ENCODE measurements around the gene PLCB2.

The PLCB2 gene

GRCh38 chr15:40306371-40306770 lies 1.4 kb downstream of the PLCB2 start:
- no peak for DNase-seq (ENCODE audit: low read depth in 1 of 2, low spot score in 1 of 2)

GRCh38 chr15:40305281-40305680 lies 2.5 kb downstream of the PLCB2 start:
- DNase-seq (ENCODE audit: low read depth in 1 of 2, low spot score in 1 of 2) = no peak

- DNase-seq (ENCODE audit: low read depth in 1 of 2, low spot score in 1 of 2) = no peak
Measured at GRCh38 chr15:40303576-40303975, 4.2 kb downstream of the PLCB2 start.

- no peak for DNase-seq (ENCODE audit: low read depth in 1 of 2, low spot score in 1 of 2)
Measured at GRCh38 chr15:40302981-40303380, 4.8 kb downstream of the PLCB2 start.

GRCh38 chr15:40302288-40302886 lies 5.3 kb downstream of the PLCB2 start:
- no peak for DNase-seq (ENCODE audit: low read depth in 1 of 2, low spot score in 1 of 2)

GRCh38 chr15:40301467-40302179 lies 6.1 kb downstream of the PLCB2 start:
- DNase-seq (ENCODE audit: low read depth in 1 of 2, low spot score in 1 of 2) = no peak

GRCh38 chr15:40300771-40301170 lies 7.0 kb downstream of the PLCB2 start:
- DNase-seq (ENCODE audit: low read depth in 1 of 2, low spot score in 1 of 2) = no peak

- no peak for DNase-seq (ENCODE audit: low read depth in 1 of 2, low spot score in 1 of 2)
Measured at GRCh38 chr15:40300367-40300766, 7.4 kb downstream of the PLCB2 start.

GRCh38 chr15:40298216-40298935 lies 9.4 kb downstream of the PLCB2 start:
- DNase-seq (ENCODE audit: low read depth in 1 of 2, low spot score in 1 of 2) = no peak

GRCh38 chr15:40297356-40297755 lies 10.4 kb downstream of the PLCB2 start:
- no peak for DNase-seq (ENCODE audit: low read depth in 1 of 2, low spot score in 1 of 2)

GRCh38 chr15:40296561-40297230 lies 11.0 kb downstream of the PLCB2 start:
- no peak for DNase-seq (ENCODE audit: low read depth in 1 of 2, low spot score in 1 of 2)

GRCh38 chr15:40295877-40296560 lies 11.7 kb downstream of the PLCB2 start:
- DNase-seq (ENCODE audit: low read depth in 1 of 2, low spot score in 1 of 2) = no peak

- DNase-seq (ENCODE audit: low read depth in 1 of 2, low spot score in 1 of 2) = no peak
Measured at GRCh38 chr15:40295297-40295696, 12.4 kb downstream of the PLCB2 start.

- no peak for DNase-seq (ENCODE audit: low read depth in 1 of 2, low spot score in 1 of 2)
Measured at GRCh38 chr15:40293905-40294895, 13.5 kb downstream of the PLCB2 start.

GRCh38 chr15:40293006-40293405 lies 14.7 kb downstream of the PLCB2 start:
- DNase-seq (ENCODE audit: low read depth in 1 of 2, low spot score in 1 of 2) = no peak

- no peak for DNase-seq (ENCODE audit: low read depth in 1 of 2, low spot score in 1 of 2)
Measured at GRCh38 chr15:40292246-40292645, 15.5 kb downstream of the PLCB2 start.

- DNase-seq (ENCODE audit: low read depth in 1 of 2, low spot score in 1 of 2) = no peak
Measured at GRCh38 chr15:40290918-40291574, 16.7 kb downstream of the PLCB2 start.

- no peak for DNase-seq (ENCODE audit: low read depth in 1 of 2, low spot score in 1 of 2)
Measured at GRCh38 chr15:40290545-40290917, 17.2 kb downstream of the PLCB2 start.

GRCh38 chr15:40289140-40289775 lies 18.5 kb downstream of the PLCB2 start:
- DNase-seq (ENCODE audit: low read depth in 1 of 2, low spot score in 1 of 2) = no peak
